ENCODE measurements around the gene PNPLA1.

The PNPLA1 gene

DNA sequence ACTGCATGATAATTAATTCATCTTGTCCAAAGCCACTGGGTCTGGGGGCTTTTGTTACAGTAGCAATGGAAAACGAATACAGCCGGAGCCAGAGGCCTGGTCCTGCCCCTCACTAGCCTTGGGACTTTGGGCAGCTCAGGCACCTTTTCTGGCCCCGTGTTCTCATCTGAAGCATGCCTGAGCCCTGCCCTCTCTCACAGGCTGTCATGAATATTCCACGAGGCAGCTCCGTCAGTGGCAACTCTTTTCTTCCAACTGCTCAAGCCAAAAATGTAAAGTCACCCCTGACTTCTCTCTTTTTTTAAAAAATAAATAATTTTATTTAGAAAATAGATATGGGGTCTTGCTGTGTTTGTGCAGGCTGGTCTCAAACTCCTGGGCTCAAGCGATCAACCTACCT lies 61.5 kb downstream of the PNPLA1 start:
- H3K4me3 ChIP-seq (ENCODE audit: low read depth, low read length), result no peak overlapping the region
- no peak for DNase-seq (ENCODE audit: low read depth)
- TF ChIP-seq, protein P1, sequence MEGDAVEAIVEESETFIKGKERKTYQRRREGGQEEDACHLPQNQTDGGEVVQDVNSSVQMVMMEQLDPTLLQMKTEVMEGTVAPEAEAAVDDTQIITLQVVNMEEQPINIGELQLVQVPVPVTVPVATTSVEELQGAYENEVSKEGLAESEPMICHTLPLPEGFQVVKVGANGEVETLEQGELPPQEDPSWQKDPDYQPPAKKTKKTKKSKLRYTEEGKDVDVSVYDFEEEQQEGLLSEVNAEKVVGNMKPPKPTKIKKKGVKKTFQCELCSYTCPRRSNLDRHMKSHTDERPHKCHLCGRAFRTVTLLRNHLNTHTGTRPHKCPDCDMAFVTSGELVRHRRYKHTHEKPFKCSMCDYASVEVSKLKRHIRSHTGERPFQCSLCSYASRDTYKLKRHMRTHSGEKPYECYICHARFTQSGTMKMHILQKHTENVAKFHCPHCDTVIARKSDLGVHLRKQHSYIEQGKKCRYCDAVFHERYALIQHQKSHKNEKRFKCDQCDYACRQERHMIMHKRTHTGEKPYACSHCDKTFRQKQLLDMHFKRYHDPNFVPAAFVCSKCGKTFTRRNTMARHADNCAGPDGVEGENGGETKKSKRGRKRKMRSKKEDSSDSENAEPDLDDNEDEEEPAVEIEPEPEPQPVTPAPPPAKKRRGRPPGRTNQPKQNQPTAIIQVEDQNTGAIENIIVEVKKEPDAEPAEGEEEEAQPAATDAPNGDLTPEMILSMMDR (conservative IDR thresholded peaks at IDR 0.05; ENCODE audit: low read depth, low read length), result no peak

GRCh38 chr6:36333171-36333895 lies 63.5 kb downstream of the PNPLA1 start:
- TF ChIP-seq, protein P1 (conservative IDR thresholded peaks at IDR 0.05; ENCODE audit: low read depth, low read length), result no peak

GRCh38 chr6:36333931-36334725 lies 64.3 kb downstream of the PNPLA1 start:
- no peak overlapping the region for H3K4me3 ChIP-seq (ENCODE audit: low read depth, low read length)
- TF ChIP-seq, protein P1 (conservative IDR thresholded peaks at IDR 0.05; ENCODE audit: low read depth, low read length), result no peak
- DNase-seq (ENCODE audit: low read depth), result no peak

More at GRCh38 chr6:36333171-36333895, 63.5 kb downstream of the PNPLA1 start:
- DNase-seq (ENCODE audit: low read depth), result no peak
- H3K4me3 ChIP-seq (ENCODE audit: low read depth, low read length), result no peak overlapping the region

DNA sequence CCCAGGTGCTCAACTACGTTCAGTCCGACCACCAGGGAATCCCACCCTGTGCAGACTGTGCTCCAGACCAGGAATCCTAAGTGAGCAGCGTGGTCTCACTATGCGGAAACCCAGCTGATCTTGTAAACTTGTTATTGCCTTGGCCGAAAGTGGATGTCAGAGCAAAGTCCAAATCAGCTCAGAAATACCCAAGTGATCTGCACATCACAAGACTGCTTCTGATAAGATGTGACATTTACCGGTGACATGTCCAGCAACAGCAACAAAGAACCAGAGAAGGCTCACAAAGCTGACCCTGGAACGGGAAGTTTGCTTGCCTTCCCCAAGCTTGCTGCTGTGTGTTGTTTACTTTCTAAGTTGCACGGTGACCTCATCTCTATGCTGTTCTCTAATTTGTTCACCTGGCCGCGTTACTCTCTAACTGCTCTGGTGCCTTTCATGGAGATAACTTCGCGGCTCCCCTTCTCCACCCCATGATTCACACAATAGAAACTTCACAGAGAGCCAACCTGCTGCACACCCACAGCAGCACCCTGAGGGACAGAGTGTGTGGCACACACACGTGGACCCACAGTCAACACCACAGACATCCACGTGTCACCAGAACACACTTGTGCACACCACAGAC lies 65.1 kb downstream of the PNPLA1 start:
- TF ChIP-seq, protein P1 (conservative IDR thresholded peaks at IDR 0.05; ENCODE audit: low read depth, low read length), result no peak

DNA sequence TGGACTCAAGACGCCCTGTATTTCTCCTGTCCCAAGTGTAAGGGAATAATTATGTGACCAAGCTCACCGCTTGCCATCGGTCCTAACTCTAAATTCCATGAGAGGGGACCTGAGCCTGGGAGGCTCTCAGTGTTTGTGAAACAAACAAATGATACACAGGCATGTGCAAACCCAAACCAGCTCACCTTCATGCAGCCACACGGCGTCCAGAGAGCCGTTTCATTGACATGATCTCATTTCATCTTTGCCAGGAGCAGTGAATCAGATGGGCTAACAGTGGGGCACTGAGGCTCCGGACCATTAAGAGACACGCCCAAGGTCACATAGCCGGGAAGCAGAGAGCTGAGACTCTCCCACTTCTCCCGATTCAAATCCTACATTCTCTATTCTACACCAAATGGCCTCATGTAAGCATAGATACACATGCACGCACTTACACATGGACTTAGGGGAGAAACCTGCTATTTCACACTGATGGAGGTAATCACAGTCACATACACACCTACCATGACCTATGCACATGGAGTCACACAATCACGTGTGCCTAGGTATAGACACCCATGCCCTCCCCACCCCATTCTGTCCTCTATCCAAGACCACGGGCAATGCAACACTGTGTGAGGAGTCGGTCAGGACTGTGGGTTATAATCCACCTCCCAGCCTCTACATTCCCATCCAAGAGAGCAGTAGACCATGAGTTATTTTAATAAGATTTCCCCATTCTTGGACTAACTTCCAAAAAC lies 65.8 kb downstream of the PNPLA1 start:
- TF ChIP-seq, protein P1 (conservative IDR thresholded peaks at IDR 0.05; ENCODE audit: low read depth, low read length), result no peak
- no peak overlapping the region for H3K4me3 ChIP-seq (ENCODE audit: low read depth, low read length)
- DNase-seq (ENCODE audit: low read depth), result no peak

More for the DNA sequence above, 65.1 kb downstream of the PNPLA1 start:
- no peak for DNase-seq (ENCODE audit: low read depth)
- no peak overlapping the region for H3K4me3 ChIP-seq (ENCODE audit: low read depth, low read length)

DNA sequence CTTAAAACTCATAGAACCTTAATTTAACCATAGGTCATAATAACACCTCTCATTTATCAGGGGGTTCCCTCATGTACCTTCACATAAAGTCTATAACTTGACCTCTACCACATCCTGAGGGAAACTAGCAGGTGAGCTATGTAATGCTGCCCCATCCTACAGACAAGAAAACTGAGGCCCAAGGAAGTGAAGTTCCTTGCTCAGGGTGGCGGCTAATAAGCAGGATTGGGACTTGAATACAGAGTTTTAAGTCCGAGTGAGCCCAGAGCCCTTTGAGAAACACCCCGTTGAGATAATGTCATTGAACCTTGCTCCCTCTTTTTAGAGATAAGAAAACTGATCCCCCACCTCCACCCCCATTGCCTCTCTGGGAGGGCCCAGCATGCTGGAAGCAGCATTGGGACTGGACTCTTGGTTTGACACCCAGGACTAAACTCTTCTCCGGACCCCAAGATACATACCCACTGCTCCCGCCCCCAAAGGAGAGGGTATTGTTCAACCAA lies 66.4 kb downstream of the PNPLA1 start:
- H3K4me3 ChIP-seq (ENCODE audit: low read depth, low read length), result no peak overlapping the region
- no peak for DNase-seq (ENCODE audit: low read depth)
- TF ChIP-seq, protein P1 (conservative IDR thresholded peaks at IDR 0.05; ENCODE audit: low read depth, low read length), result no peak
